Fibroblast of the aortic adventitia (primary cell): ENCODE results near the gene OR5L2. TPM values are rescaled to one million over a fixed set of nuclear protein-coding genes. Genes with fewer than 3 reads are reported as not detected.
"Not testable (repeated sequence)": the region's sequence is repeated elsewhere in the genome, so short reads cannot be mapped to it uniquely, and the experiment has no call there.

Experiments
- DNase-seq: peaks from one replicate; pipeline ENCODE4 v3.0.0-alpha.2; 2010; ENCODE audit warnings: low read depth
- H3K4me3 ChIP-seq: 2 replicates; pipeline ENCODE4 v1.5.1; 2011; ENCODE audit warnings: low read depth, mild to moderate bottlenecking, control low read depth, low read length, moderate library complexity
- small RNA-seq: library from RNA; depleted of rRNA; stranded (forward); fragments of <200 nt; gene quantifications from one replicate; pipeline ENCODE3, GENCODE V24; 2012
- total RNA-seq: library from RNA; depleted of rRNA; stranded (reverse); fragments of >200 nt; gene quantifications from 2 replicates; pipeline ENCODE4 v1.2.3, GENCODE V29; 2012; ENCODE audit warnings: low replicate concordance
- TF ChIP-seq, protein P1 (sequence below): IDR thresholded peaks from 2 replicates; pipeline ENCODE4 v1.5.1; 2011; ENCODE audit warnings: mild to moderate bottlenecking, low read length, control low read depth, inconsistent platforms; ENCODE audit not compliant: insufficient read depth

The OR5L2 gene
- total RNA-seq, 1 donor, result not detected

DNA sequence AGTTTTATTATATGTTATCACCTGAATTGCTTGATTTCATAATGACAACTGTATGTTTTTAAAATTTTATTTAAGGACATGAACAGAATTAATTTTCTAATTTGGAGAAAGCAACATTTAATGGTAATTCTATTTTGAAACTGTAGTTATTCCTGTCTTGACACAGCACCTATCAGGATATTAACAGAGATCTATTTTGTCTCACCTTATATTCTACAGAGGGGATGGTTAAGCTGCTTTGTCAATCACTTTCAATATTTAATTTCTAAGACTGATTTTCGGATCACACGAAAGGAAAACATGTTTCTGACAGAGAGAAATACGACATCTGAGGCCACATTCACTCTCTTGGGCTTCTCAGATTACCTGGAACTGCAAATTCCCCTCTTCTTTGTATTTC is 11.4 kb downstream of the OR5L2 start, which contains the start of gene OR5D16:
TSS of gene OR5D16 (plus strand) at position 301 of the 400 bp plus-strand sequence. CDS start at position 301, 0 bp downstream.
- no peak for DNase-seq
- H3K4me3 ChIP-seq, result no peak within 1 kb of the TSS
- TF ChIP-seq, protein P1, sequence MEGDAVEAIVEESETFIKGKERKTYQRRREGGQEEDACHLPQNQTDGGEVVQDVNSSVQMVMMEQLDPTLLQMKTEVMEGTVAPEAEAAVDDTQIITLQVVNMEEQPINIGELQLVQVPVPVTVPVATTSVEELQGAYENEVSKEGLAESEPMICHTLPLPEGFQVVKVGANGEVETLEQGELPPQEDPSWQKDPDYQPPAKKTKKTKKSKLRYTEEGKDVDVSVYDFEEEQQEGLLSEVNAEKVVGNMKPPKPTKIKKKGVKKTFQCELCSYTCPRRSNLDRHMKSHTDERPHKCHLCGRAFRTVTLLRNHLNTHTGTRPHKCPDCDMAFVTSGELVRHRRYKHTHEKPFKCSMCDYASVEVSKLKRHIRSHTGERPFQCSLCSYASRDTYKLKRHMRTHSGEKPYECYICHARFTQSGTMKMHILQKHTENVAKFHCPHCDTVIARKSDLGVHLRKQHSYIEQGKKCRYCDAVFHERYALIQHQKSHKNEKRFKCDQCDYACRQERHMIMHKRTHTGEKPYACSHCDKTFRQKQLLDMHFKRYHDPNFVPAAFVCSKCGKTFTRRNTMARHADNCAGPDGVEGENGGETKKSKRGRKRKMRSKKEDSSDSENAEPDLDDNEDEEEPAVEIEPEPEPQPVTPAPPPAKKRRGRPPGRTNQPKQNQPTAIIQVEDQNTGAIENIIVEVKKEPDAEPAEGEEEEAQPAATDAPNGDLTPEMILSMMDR, result no peak

DNA sequence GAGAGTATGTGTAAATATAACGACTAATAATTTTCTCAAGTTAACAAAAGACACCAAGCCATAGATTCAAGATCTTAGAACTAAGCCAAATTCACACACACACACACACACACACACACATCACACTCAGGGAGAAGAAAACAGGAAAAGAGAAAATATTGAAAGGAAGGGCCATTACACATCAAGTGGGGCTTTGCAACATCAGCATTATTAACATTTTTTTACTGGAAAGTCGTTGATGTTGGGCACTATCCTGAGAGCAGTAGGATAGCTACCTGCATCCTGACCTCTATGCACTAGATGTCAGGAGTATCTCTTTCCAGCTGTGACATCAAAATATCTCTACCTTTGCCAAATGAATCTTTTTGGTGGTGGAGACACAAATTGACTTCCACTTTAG is 20.4 kb downstream of the OR5L2 start:
- no peak overlapping the region for H3K4me3 ChIP-seq
- no peak for DNase-seq
- TF ChIP-seq, protein P1, result no peak

DNA sequence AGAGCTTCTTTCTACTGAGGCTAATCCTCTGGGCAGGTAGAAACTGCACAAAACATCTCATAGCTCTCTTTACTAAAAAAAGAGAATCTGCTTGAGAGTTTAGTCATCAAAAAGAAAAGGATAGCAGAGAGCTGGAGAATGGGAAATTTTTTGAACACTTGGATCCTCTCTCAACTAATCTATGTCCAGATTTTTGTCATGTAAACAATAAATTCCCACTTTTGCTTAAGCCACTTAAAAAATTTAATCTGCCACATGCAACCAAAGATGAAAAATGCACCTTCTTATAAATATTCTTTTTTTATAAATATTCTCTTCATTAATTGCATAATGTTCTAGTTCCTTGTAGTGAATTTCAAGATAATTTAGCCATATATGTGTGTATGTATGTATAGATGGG is 22.0 kb downstream of the OR5L2 start:
- no peak for DNase-seq
- TF ChIP-seq, protein P1, result no peak
- no peak overlapping the region for H3K4me3 ChIP-seq

DNA sequence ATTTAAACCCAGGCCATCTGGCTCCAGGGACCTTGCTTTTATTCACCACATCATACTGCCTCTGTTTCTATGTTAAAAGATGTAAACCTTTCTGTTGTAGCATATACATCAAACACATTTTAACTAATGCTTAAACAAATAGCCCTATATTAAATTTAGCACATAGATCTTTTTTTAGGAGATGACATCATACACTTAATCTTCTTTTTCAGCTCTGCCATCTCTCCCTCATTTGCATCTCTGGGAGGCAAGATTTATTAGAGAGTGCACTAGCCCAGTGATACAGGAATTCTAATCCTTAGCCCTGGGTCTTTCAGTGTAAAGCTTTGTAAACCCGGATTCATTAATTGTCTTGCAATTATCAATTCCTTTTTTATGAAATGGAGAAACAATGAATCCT is 25.1 kb downstream of the OR5L2 start:
- H3K4me3 ChIP-seq, result no peak overlapping the region
- TF ChIP-seq, protein P1, result no peak
- DNase-seq, result no peak

DNA sequence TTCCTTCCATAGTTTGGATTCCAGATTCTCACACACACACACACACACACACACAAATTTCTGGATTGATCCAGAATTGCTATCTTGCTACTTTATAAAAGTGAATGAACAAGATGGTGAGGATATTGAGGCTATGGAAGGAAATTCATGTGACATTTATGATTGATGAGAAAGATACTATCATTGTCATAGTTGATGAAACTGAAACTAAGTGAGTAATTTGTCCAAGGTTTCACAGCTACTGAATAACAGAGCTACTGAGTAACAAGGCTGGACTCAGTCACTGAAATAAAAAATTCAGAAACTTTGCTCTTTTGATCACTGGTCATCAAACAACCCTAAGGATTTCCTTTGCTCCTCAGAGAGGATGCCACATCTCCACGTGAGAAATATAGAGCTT is 27.7 kb downstream of the OR5L2 start:
- H3K4me3 ChIP-seq, result no peak overlapping the region
- TF ChIP-seq, protein P1, result no peak
- DNase-seq, result no peak

DNA sequence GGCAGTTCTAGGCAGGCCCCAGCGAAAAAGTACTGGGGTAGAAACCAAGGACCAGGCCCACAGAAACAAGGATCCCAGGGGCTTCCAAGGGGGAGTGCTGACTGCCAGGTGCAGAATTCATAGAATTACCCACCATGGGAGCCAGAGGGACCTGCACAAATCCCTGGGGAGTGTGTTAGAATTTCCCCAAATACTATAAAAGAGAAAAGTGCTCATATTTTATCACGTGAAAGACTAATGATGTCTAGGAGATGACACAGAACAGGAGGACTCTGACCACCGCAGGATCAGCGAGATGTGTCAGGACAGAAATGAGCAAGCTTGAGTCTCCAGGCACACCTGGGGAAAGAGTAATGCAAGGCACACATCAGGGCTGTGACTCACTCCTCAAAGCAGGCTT is 40.3 kb downstream of the OR5L2 start:
- H3K4me3 ChIP-seq, DNase-seq: not testable (repeated sequence)

DNA sequence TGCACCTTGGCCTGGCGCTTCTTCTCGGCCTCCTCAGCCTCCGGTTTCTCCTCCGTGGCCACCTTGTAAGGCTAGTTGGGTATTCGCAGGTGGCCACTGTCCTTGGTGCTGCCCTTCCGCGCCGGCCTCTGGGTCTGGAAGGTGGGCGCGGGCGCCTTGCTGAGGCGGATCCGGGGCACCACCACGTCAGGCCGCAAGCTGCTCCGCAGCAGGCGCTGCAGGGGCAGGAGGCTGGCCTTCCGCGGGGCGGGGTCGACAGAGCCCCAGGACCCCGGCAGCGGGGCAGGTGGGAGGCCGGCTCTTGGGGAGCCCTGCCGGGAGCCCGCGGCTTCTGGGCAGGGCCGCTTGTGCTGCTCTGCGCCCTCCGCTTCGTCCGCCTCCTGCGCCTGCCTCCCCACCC is 45.7 kb downstream of the OR5L2 start:
- DNase-seq, H3K4me3 ChIP-seq: not testable (repeated sequence)

DNA sequence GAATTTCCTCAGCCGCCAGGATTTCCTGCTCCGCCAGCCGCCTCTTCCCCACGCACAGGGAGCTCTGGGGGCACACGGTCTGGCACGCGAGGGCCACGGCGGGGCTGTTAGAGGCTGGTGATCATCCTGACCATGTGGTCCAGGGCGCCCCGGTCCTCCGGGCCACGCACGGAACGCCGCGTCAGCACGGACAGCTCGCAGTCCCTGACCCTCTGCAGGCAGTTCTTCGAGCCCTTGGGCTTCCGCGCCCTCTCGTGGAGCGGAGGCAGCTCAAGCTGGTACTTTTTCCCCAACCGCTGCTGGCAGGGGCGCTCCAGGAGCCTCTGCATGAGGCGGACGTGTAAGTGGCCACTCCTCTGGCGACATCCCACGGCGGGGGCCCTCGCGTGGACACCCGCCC is 46.1 kb downstream of the OR5L2 start:
- not testable (repeated sequence) for H3K4me3 ChIP-seq, DNase-seq

Small RNA genes within 50 kb of the gene (small RNA-seq; reads per million reads assigned to genes)
- gene AC036111.3, result not detected

Other genes with a start within 250 kb of the OR5L2 start
- gene OR4C11, start 219.6 kb upstream of the OR5L2 start, total RNA-seq, result not detected in 2 replicates
- not detected in 2 replicates for gene OR4P4, start 192.1 kb upstream of the OR5L2 start, total RNA-seq
- not detected in 2 replicates for gene OR4S2, start 178.9 kb upstream of the OR5L2 start, total RNA-seq
- gene OR4C6, start 165.0 kb upstream of the OR5L2 start, total RNA-seq, result not detected in 2 replicates
- gene OR5D13, start 53.8 kb upstream of the OR5L2 start, total RNA-seq, result not detected in 2 replicates
- gene OR5D14, start 31.7 kb upstream of the OR5L2 start, total RNA-seq, result not detected in 2 replicates
- gene OR5L1, start 15.9 kb upstream of the OR5L2 start, total RNA-seq, result not detected in 2 replicates
- not detected in 2 replicates for gene OR5D18, start 7.6 kb upstream of the OR5L2 start, total RNA-seq
- not detected in 2 replicates for gene OR5D16, start 11.5 kb downstream of the OR5L2 start, total RNA-seq
- not detected in 2 replicates for gene TRIM51, start 56.1 kb downstream of the OR5L2 start, total RNA-seq
- gene OR5W2, start 87.4 kb downstream of the OR5L2 start, total RNA-seq, result not detected in 2 replicates
- gene OR5I1, start 109.2 kb downstream of the OR5L2 start, total RNA-seq, result not detected in 2 replicates
- not detected in 2 replicates for gene OR10AG1, start 142.7 kb downstream of the OR5L2 start, total RNA-seq
- gene OR5F1, start 167.4 kb downstream of the OR5L2 start, total RNA-seq, result not detected in 2 replicates
- gene OR5AS1, start 200.4 kb downstream of the OR5L2 start, total RNA-seq, result not detected in 2 replicates